ENCODE measurements around the gene THBS1. TPM values are rescaled to one million over a fixed set of nuclear protein-coding genes. Genes with fewer than 3 reads are reported as not detected.

THBS1 gene
- total and polyA plus RNA-seq, 2 donors (not counting 1 experiment from before 2014, with no cell fraction given), result 0.63 to 4.3 TPM

GRCh38 chr15:39554746-39555387 is 26.0 kb upstream of the THBS1 start:
- intact Hi-C loops (cut with micrococcal nuclease), result no loop called here
- no peak overlapping the region for H3K27ac Mint-ChIP-seq
- H3K4me2 ChIP-seq (replicated peaks; ENCODE audit: low read depth, low read length, poor library complexity, severe bottlenecking), result no peak overlapping the region

GRCh38 chr15:39555885-39556284 is 25.0 kb upstream of the THBS1 start:
- 96% methylated on average over 3 of the region's 4 CpGs for WGBS (ENCODE audit: insufficient coverage)
- Histone ChIP-seq H4K20me1 (ENCODE audit: control insufficient read depth, insufficient read depth, low read length, poor library complexity, severe bottlenecking) (no peaks in the 10 kb centered on the region), H3K4me2 (replicated peaks; ENCODE audit: low read depth, low read length, poor library complexity, severe bottlenecking) (no peak overlapping the region), H3K4me1 (ENCODE audit: control insufficient read depth in 2 of 2, insufficient read depth in 2 of 2, low read length in 2 of 2) (no peaks in the 10 kb centered on the region), H3K27me3 (replicated peaks in 1 of 4; ENCODE audit: control extremely low read depth in 1 of 4, control insufficient read depth in 3 of 4, insufficient read depth in 4 of 4, low read length in 3 of 4) (no peaks in the 10 kb centered on the region), H3K9ac (ENCODE audit: low read length) (no peak overlapping the region), H3K27ac (ENCODE audit: low read length in 2 of 2) (no peak overlapping the region), H3K9me3 (ENCODE audit: control extremely low read depth in 1 of 3, control insufficient read depth in 2 of 3, insufficient read depth in 1 of 3, low read length in 2 of 3) (no peaks in the 10 kb centered on the region), H3K36me3 (replicated peaks in 1 of 2; ENCODE audit: control extremely low read depth in 1 of 2, control insufficient read depth in 1 of 2, extremely low read depth in 1 of 2, insufficient read depth in 2 of 2, low read length in 1 of 2) (no peaks in the 10 kb centered on the region), H2AFZ (ENCODE audit: insufficient read depth, low read depth, low read length, poor library complexity, severe bottlenecking) (no peak overlapping the region), H3K79me2 (ENCODE audit: control insufficient read depth, insufficient read depth, low read length) (no peaks in the 10 kb centered on the region), H3K4me3 (ENCODE audit: control extremely low read depth in 1 of 5, extremely low read depth in 1 of 5, insufficient read depth in 1 of 5, low read depth in 2 of 5, low read length in 4 of 5) (no peak overlapping the region)
- POLR2A ChIA-PET, result no interaction called here
- Mint-ChIP-seq H3K4me3 (no peak overlapping the region), H3K27ac (no peak overlapping the region), H3K4me1 (no peaks in the 10 kb centered on the region), H3K27me3 (peaks cover 3% of the 10 kb centered on the region), H3K9me3 (ENCODE audit: insufficient read depth) (no peaks in the 10 kb centered on the region)
- CTCF ChIA-PET, result no interaction called here
- DNase-seq, result no peak
- intact Hi-C loops (cut with micrococcal nuclease), result no loop called here
- no peak for ATAC-seq (ENCODE audit: low read depth)
- no peak for TF ChIP-seq EZH2 (IDR thresholded peaks at IDR 0.05; ENCODE audit: borderline replicate concordance, insufficient read depth, low read depth, low read length, poor library complexity, severe bottlenecking)
- no peak for TF ChIP-seq CTCF (IDR thresholded peaks at IDR 0.05)

More at GRCh38 chr15:39554746-39555387, 26.0 kb upstream of the THBS1 start:
- TF ChIP-seq CTCF (IDR thresholded peaks at IDR 0.05), result no peak
- no peak for TF ChIP-seq EZH2 (IDR thresholded peaks at IDR 0.05; ENCODE audit: borderline replicate concordance, insufficient read depth, low read depth, low read length, poor library complexity, severe bottlenecking)
- no peaks in the 10 kb centered on the region for H3K79me2 ChIP-seq (ENCODE audit: control insufficient read depth, insufficient read depth, low read length)
- H3K27ac ChIP-seq (ENCODE audit: low read length in 2 of 2), result no peak overlapping the region
- ATAC-seq (ENCODE audit: low read depth), result no peak
- no peaks in the 10 kb centered on the region for H3K9me3 Mint-ChIP-seq (ENCODE audit: insufficient read depth)
- ChIA-PET POLR2A (no interaction called here), CTCF (no interaction called here)
- H3K4me1 ChIP-seq (ENCODE audit: control insufficient read depth in 2 of 2, insufficient read depth in 2 of 2, low read length in 2 of 2), result no peaks in the 10 kb centered on the region
- no peaks in the 10 kb centered on the region for H3K9me3 ChIP-seq (ENCODE audit: control extremely low read depth in 1 of 3, control insufficient read depth in 2 of 3, insufficient read depth in 1 of 3, low read length in 2 of 3)
- no peaks in the 10 kb centered on the region for H4K20me1 ChIP-seq (ENCODE audit: control insufficient read depth, insufficient read depth, low read length, poor library complexity, severe bottlenecking)
- no peak overlapping the region for H3K9ac ChIP-seq (ENCODE audit: low read length)
- H3K36me3 ChIP-seq (replicated peaks in 1 of 2; ENCODE audit: control extremely low read depth in 1 of 2, control insufficient read depth in 1 of 2, extremely low read depth in 1 of 2, insufficient read depth in 2 of 2, low read length in 1 of 2), result no peaks in the 10 kb centered on the region
- no peak overlapping the region for H3K4me3 Mint-ChIP-seq
- no peak overlapping the region for H3K4me3 ChIP-seq (ENCODE audit: control extremely low read depth in 1 of 5, extremely low read depth in 1 of 5, insufficient read depth in 1 of 5, low read depth in 2 of 5, low read length in 4 of 5)
- no peaks in the 10 kb centered on the region for H3K4me1 Mint-ChIP-seq
- no peak for DNase-seq
- no peaks in the 10 kb centered on the region for H3K27me3 ChIP-seq (replicated peaks in 1 of 4; ENCODE audit: control extremely low read depth in 1 of 4, control insufficient read depth in 3 of 4, insufficient read depth in 4 of 4, low read length in 3 of 4)
- peaks cover 3% of the 10 kb centered on the region for H3K27me3 Mint-ChIP-seq
- no peak overlapping the region for H2AFZ ChIP-seq (ENCODE audit: insufficient read depth, low read depth, low read length, poor library complexity, severe bottlenecking)
